Measurements from ENCODE around the gene TAF15. TPM values are rescaled to one million over a fixed set of nuclear protein-coding genes. Genes with fewer than 3 reads are reported as not detected.

The TAF15 gene
- total and polyA plus RNA-seq, 10 of the 15 experiments (the other 5 are each of a cell fraction or from before 2014, with no cell fraction given): 9.5 to 259 (median 40.4) TPM

DNA sequence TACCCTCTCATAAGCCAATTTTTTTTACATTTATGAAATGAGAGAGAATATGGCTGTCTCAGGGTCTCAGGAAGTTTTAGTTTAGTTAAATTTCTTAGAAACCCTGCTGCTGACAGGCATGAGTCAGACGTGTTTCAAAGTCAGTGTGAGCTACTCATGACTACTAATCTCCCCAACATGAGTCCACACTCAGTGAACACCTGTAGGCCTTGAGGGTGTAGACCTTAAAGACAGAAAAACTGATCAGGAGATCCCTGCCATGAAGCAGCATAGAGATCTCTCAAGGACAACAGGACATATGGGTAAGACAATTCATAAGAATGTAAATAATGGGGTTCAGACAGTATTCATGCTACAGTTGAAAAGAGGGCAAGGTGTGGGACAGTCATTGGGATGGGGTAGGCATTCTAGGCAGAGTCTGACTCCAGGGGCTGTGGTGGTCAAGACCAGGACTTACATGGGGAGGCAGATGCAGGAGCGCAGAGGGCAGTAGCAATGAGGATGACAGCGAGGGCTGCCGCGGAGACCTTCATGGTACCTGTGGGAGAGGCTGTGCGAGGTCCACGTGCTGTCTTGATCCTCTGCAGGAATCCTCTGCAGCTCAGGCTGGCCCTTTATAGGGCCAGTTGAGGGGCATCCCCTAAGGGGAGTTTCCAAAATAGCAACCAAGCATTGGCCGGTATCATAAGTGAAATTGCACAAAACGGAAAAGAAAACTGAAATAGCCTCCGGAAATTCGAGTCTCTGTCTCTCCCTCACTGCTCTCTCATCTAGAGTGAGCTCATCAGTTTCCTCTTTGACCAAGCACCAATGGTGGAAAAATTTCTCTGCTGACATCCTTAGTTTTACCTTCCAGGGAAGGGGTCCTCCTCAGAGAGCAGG lies 70.7 kb downstream of the TAF15 start, which contains the start of gene CCL5:
Gene CCL5 (minus strand): TSS at position 588 of the 882 bp plus-strand sequence.
- Histone ChIP-seq H3K4me2 (ENCODE audit: control insufficient read depth, insufficient read depth) (peak within 1 kb of the TSS; percentile 73), H3K27me3 (replicated peaks in 1 of 2; ENCODE audit: control insufficient read depth in 2 of 2, insufficient read depth in 2 of 2, low read length in 1 of 2) (no peaks in the 10 kb centered on the region), H3K4me3 (peak within 1 kb of the TSS; percentile 26; the same call in 1 of the 2 replicates), H4K20me1 (ENCODE audit: control insufficient read depth, insufficient read depth) (no peaks in the 10 kb centered on the region), H3K4me1 (ENCODE audit: control insufficient read depth, insufficient read depth, low read length) (peaks cover 27% of the 10 kb centered on the region), H3K9ac (ENCODE audit: control insufficient read depth, insufficient read depth, low read length) (peak within 1 kb of the TSS; percentile 55; the same call in 1 of the 2 replicates), H3K36me3 (ENCODE audit: control insufficient read depth in 2 of 2, insufficient read depth in 2 of 2, low read length in 1 of 2) (no peaks in the 10 kb centered on the region), H2AFZ (ENCODE audit: control insufficient read depth, low read depth, low read length) (peak within 1 kb of the TSS; percentile 73), H3K9me3 (replicated peaks; ENCODE audit: control insufficient read depth, insufficient read depth, low read length) (no peaks in the 10 kb centered on the region), H3K79me2 (ENCODE audit: control insufficient read depth, insufficient read depth, low read length) (no peaks in the 10 kb centered on the region), H3K27ac (ENCODE audit: control insufficient read depth, insufficient read depth) (peak within 1 kb of the TSS; percentile 69)
- FAIRE-seq (no peak), ATAC-seq (peak; percentile 95), DNase-seq (ENCODE audit: low read depth, low spot score) (peak; percentile 84)
- 1% methylated on average over 11 of the region's 11 CpGs for WGBS (ENCODE audit: insufficient coverage, insufficient replicate concordance, low lambda C conversion rate, missing lambda C conversion rate)
- SMC1A ChIA-PET (ENCODE audit: uncharacterized antibody, unreplicated experiment): interaction anchor here (0.7 to 14.1 kb wide), 11 partner anchors 9 to 80 kb away, joined by 3 to 155 read pairs (median 4); partner anchors contain the start of gene RDM1
- POLR2A ChIA-PET: interaction anchor here (0.6 to 4.0 kb wide), 13 partner anchors 8 to 610 kb away, joined by 3 to 56 read pairs (median 4); partner anchors contain the start of gene CCL3
- BruUV-seq (replicated peaks): TSS peak; percentile 82
- in situ Hi-C loops (cut with MboI): no loop called here
- CTCF ChIA-PET: interaction anchor here (0.7 to 2.5 kb wide), 10 partner anchors 8 to 269 kb away, joined by 3 to 11 read pairs (median 4); partner anchors contain the start of gene HEATR9
- RAD21 ChIA-PET (ENCODE audit: unreplicated experiment): interaction anchor here (0.6 to 7.0 kb wide), 14 partner anchors 12 to 269 kb away, joined by 3 to 125 read pairs (median 4); partner anchors contain the start of genes RDM1 and TAF15
- intact Hi-C loops (cut with micrococcal nuclease; ENCODE audit: unreplicated experiment): no loop called here
- TF ChIP-seq, protein P1, sequence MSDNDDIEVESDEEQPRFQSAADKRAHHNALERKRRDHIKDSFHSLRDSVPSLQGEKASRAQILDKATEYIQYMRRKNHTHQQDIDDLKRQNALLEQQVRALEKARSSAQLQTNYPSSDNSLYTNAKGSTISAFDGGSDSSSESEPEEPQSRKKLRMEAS (IDR thresholded peaks at IDR 0.05; ENCODE audit: low read depth, low read length): peak; percentile 86; the same call in 1 of the 2 replicates
- TF ChIP-seq ATF7 (IDR thresholded peaks at IDR 0.05; ENCODE audit: low read depth) (peak; percentile 96), TBL1XR1 (IDR thresholded peaks at IDR 0.05; ENCODE audit: low read depth, low read length) (peak; percentile 16; the same call in 1 of the 2 replicates), CREB1 (IDR thresholded peaks at IDR 0.05; ENCODE audit: low read depth) (peak; percentile 41; the same call in 1 of the 2 replicates), SMAD5 (IDR thresholded peaks at IDR 0.05; ENCODE audit: low read depth) (peak; percentile 80; the same call in 1 of the 2 replicates), IKZF2 (IDR thresholded peaks at IDR 0.05) (peak; percentile 74 to 78; a peak in 1 of 4 replicates), RB1 (IDR thresholded peaks at IDR 0.05; ENCODE audit: borderline replicate concordance) (0 out of 2 replicates have a peak, but pooled peaks have one; percentile 62), CBFB (IDR thresholded peaks at IDR 0.05; ENCODE audit: low read depth) (peak; percentile 76; the same call in 1 of the 2 replicates), JUND (IDR thresholded peaks at IDR 0.05; ENCODE audit: low read depth, low read length) (no peak), BACH1 (IDR thresholded peaks at IDR 0.05; ENCODE audit: borderline replicate concordance) (peak; percentile 58), KDM1A (IDR thresholded peaks at IDR 0.05; ENCODE audit: borderline replicate concordance) (no peak), SREBF1 (IDR thresholded peaks at IDR 0.05; ENCODE audit: low read length) (no peak)
- TF ChIP-seq, protein P2, sequence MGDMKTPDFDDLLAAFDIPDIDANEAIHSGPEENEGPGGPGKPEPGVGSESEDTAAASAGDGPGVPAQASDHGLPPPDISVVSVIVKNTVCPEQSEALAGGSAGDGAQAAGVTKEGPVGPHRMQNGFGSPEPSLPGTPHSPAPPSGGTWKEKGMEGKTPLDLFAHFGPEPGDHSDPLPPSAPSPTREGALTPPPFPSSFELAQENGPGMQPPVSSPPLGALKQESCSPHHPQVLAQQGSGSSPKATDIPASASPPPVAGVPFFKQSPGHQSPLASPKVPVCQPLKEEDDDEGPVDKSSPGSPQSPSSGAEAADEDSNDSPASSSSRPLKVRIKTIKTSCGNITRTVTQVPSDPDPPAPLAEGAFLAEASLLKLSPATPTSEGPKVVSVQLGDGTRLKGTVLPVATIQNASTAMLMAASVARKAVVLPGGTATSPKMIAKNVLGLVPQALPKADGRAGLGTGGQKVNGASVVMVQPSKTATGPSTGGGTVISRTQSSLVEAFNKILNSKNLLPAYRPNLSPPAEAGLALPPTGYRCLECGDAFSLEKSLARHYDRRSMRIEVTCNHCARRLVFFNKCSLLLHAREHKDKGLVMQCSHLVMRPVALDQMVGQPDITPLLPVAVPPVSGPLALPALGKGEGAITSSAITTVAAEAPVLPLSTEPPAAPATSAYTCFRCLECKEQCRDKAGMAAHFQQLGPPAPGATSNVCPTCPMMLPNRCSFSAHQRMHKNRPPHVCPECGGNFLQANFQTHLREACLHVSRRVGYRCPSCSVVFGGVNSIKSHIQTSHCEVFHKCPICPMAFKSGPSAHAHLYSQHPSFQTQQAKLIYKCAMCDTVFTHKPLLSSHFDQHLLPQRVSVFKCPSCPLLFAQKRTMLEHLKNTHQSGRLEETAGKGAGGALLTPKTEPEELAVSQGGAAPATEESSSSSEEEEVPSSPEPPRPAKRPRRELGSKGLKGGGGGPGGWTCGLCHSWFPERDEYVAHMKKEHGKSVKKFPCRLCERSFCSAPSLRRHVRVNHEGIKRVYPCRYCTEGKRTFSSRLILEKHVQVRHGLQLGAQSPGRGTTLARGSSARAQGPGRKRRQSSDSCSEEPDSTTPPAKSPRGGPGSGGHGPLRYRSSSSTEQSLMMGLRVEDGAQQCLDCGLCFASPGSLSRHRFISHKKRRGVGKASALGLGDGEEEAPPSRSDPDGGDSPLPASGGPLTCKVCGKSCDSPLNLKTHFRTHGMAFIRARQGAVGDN (IDR thresholded peaks at IDR 0.05): peak; percentile 81
- TF ChIP-seq, protein P3, sequence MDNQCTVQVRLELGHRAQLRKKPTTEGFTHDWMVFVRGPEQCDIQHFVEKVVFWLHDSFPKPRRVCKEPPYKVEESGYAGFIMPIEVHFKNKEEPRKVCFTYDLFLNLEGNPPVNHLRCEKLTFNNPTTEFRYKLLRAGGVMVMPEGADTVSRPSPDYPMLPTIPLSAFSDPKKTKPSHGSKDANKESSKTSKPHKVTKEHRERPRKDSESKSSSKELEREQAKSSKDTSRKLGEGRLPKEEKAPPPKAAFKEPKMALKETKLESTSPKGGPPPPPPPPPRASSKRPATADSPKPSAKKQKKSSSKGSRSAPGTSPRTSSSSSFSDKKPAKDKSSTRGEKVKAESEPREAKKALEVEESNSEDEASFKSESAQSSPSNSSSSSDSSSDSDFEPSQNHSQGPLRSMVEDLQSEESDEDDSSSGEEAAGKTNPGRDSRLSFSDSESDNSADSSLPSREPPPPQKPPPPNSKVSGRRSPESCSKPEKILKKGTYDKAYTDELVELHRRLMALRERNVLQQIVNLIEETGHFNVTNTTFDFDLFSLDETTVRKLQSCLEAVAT (IDR thresholded peaks at IDR 0.05): peak; percentile 84
- TF ChIP-seq, protein P4, sequence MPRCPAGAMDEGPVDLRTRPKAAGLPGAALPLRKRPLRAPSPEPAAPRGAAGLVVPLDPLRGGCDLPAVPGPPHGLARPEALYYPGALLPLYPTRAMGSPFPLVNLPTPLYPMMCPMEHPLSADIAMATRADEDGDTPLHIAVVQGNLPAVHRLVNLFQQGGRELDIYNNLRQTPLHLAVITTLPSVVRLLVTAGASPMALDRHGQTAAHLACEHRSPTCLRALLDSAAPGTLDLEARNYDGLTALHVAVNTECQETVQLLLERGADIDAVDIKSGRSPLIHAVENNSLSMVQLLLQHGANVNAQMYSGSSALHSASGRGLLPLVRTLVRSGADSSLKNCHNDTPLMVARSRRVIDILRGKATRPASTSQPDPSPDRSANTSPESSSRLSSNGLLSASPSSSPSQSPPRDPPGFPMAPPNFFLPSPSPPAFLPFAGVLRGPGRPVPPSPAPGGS (IDR thresholded peaks at IDR 0.05; ENCODE audit: borderline replicate concordance, insufficient read depth, low read depth, low read length, poor library complexity, severe bottlenecking): peak; percentile 53

Data from GM12878 (cell line).